Body of pancreas (tissue), 4 donors: ENCODE results near the gene TPO.

ENCODE experiments used
- POLR2A ChIP-seq, 3 donors: fragments of 450-650 bp; IDR thresholded peaks; one replicate each; pipeline ENCODE4 v1.6.1; 2016; ENCODE audit warnings: antibody characterized with exemption in 3 of 3, mild to moderate bottlenecking in 2 of 3
- TF ChIP-seq, protein P1 (sequence below), 7 experiments: fragments of 450-650 bp in 4 of 7; fragments of 200-600 bp in 3 of 7; sonication (generic) in 3 of 7; IDR thresholded peaks; one replicate each; pipeline ENCODE4 v1.5.1; 2016 to 2019; ENCODE audit warnings: antibody characterized with exemption in 7 of 7

DNA sequence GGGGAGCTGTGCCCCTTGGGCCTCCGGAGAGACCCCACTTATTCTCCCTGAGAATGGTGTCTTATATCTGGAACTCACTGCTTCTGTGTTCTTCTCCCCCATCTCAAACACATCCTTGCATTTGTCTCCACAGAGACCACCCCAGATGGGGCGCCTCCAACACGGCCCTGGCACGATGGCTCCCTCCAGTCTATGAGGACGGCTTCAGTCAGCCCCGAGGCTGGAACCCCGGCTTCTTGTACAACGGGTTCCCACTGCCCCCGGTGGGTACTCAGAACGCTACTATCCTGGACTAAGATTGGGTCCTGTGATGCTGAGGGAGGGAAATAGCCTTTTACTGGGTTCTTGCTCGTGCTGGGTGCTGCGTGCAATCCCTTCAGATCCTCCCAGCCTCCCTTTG is 40.3 kb downstream of the TPO start:
- TF ChIP-seq, protein P1, sequence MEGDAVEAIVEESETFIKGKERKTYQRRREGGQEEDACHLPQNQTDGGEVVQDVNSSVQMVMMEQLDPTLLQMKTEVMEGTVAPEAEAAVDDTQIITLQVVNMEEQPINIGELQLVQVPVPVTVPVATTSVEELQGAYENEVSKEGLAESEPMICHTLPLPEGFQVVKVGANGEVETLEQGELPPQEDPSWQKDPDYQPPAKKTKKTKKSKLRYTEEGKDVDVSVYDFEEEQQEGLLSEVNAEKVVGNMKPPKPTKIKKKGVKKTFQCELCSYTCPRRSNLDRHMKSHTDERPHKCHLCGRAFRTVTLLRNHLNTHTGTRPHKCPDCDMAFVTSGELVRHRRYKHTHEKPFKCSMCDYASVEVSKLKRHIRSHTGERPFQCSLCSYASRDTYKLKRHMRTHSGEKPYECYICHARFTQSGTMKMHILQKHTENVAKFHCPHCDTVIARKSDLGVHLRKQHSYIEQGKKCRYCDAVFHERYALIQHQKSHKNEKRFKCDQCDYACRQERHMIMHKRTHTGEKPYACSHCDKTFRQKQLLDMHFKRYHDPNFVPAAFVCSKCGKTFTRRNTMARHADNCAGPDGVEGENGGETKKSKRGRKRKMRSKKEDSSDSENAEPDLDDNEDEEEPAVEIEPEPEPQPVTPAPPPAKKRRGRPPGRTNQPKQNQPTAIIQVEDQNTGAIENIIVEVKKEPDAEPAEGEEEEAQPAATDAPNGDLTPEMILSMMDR (IDR thresholded peaks at IDR 0.05), result no peak
- no peak for TF ChIP-seq POLR2A (IDR thresholded peaks at IDR 0.05)
